ENCODE data around the gene PYROXD2. TPM values are rescaled to one million over a fixed set of nuclear protein-coding genes. Genes with fewer than 3 reads are reported as not detected.

Gene PYROXD2
- 3.9 and 6.1 TPM in 2 replicates for total RNA-seq (2012; rRNA removed)

DNA sequence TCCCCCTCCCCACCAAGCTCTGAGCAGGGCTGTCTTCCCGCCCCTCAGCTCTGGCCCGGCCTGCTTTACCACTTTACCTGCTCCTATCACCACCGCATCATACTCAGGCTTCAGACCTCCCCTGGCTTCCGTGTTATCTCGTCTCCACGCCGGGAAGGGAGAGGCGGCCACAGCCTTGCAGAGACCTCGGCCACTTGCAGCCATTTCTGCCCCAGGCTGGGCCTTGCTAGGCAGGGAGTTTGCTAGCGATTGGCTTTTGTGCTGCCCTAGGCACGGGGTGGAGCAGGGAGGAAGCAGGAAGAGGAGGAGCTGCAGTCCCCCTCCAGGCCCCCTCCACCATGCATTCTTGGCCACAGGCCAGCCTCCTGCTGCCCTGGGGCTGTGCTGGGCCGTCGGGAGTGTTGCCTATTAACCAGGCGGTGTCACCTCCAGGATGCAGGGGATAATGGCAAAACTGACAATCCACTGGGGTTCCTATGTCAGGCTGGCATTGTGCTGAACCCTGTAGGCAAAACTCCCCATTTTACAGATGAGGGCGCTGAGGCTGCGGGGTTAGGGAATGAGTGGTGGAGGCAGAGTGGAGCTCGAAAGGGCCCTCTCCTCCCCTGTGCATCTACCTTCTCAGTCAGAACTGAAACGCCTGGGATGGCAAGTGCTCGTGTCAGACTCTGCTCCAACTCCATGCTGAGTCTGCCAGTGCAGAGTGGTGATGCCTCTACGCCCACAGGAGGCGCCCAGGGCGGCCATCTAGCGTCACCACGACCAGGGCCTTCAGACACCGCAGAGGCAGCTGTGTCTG is at the start of gene PYROXD2:
Gene PYROXD2, minus strand, starts transcription at position 251 of the 799 bp plus-strand sequence. Its CDS starts 47 bp downstream, at position 204.
- Histone ChIP-seq H3K9ac (ENCODE audit: low read depth, low read length) (peak within 1 kb of the TSS; percentile 81), H3K36me3 (ENCODE audit: insufficient read depth, low read length) (peaks cover 26% of the 10 kb centered on the region), H3K9me3 (replicated peaks; ENCODE audit: low read length) (no peaks in the 10 kb centered on the region), H3K4me2 (ENCODE audit: low read length) (peak within 1 kb of the TSS; percentile 93), H3K4me1 (ENCODE audit: control insufficient read depth, insufficient read depth, low read length) (peaks cover 22% of the 10 kb centered on the region), H3K27me3 (ENCODE audit: control insufficient read depth, insufficient read depth, low read length) (no peaks in the 10 kb centered on the region), H3K4me3 (ENCODE audit: low read length) (peak within 1 kb of the TSS; percentile 86)

DNA sequence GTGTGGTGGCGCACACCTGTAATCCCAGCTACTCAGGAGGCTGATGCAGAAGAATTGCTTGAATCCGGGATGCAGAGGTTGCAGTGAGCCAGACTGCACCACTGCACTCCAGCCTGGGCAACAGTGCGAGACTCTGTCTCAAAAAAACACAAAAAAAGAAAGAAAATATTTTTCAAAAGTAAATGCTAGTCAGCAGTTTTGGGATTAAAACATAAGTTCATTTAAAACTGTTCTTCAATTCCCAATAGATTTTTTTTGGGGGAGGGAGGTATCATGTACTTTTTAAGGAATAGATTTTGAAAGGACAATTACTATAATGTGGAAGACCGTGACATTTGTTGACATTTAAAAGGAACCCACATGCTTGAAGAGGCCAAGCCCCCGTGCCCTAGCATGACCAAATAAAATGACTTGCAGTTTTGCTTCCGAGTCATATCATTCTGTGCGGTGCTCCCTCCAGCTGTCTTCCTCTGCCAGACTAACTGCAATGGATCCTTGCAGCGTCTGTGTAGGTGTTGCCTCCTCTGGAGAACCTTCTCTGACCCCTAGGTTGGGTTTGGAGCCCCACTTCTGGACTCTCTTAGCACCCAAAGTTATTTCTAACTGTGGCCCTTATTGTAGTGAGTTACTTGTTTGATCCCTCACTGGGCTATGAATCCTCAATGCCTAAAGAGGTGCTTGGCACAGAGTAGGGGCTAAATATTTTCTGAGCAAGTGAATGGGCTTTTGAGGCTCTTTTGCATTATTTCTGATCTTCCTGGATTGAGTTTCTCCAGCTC is 49.2 kb upstream of the PYROXD2 start:
- H3K9me3 ChIP-seq (replicated peaks; ENCODE audit: low read length) = no peaks in the 10 kb centered on the region
- H3K36me3 ChIP-seq (ENCODE audit: insufficient read depth, low read length) = no peaks in the 10 kb centered on the region
- H3K4me3 ChIP-seq (ENCODE audit: low read length) = no peak overlapping the region
- H3K4me1 ChIP-seq (ENCODE audit: control insufficient read depth, insufficient read depth, low read length) = peaks cover 23% of the 10 kb centered on the region
- no peak overlapping the region for H3K9ac ChIP-seq (ENCODE audit: low read depth, low read length)
- H3K4me2 ChIP-seq (ENCODE audit: low read length) = no peak overlapping the region
- peaks cover 13% of the 10 kb centered on the region for H3K27me3 ChIP-seq (ENCODE audit: control insufficient read depth, insufficient read depth, low read length)

DNA sequence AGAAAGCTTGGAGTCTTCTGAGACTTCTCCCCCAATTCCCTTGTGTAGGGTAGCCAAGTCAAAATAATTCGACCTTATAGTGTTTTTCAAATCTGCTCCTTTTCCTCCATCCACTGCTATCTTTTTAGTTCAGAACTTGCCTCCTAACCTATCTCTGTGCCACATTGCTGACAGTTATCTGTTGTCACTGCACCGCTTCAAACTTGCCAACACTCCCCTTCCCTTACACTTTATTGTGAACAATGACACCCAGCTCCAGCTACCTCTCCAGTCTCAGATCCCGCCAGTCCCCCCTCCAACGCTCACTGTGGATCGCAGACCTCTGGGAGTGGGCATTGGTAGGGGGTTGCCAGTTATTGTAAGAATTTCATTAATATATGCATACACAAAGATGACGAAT is 48.0 kb upstream of the PYROXD2 start:
- no peak overlapping the region for H3K9ac ChIP-seq (ENCODE audit: low read depth, low read length)
- H3K4me1 ChIP-seq (ENCODE audit: control insufficient read depth, insufficient read depth, low read length) = peaks cover 21% of the 10 kb centered on the region
- peaks cover 4% of the 10 kb centered on the region for H3K27me3 ChIP-seq (ENCODE audit: control insufficient read depth, insufficient read depth, low read length)

DNA sequence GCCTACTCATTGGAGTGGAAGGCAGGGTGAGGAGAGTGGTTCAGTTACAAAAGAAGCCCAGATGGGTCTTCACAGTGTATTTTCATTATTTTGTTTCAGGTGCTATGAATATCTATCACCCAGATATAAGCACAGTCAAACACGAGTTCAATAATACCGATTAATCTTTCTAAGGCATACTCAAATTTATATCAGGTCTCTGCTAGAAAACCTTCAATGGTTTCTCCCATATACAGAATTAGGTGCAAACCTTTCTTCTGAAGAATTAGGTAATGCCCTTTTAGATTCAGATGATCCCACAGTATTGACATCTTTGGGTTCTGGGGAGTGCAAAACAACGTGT is 46.5 kb upstream of the PYROXD2 start:
- Histone ChIP-seq H3K9me3 (replicated peaks; ENCODE audit: low read length) (no peaks in the 10 kb centered on the region), H3K27me3 (ENCODE audit: control insufficient read depth, insufficient read depth, low read length) (peaks cover 8% of the 10 kb centered on the region), H3K9ac (ENCODE audit: low read depth, low read length) (no peak overlapping the region), H3K4me2 (ENCODE audit: low read length) (peak overlapping the region; percentile 49), H3K4me1 (ENCODE audit: control insufficient read depth, insufficient read depth, low read length) (peaks cover 17% of the 10 kb centered on the region), H3K36me3 (ENCODE audit: insufficient read depth, low read length) (no peaks in the 10 kb centered on the region), H3K4me3 (ENCODE audit: low read length) (no peak overlapping the region)

More for the DNA sequence above, 48.0 kb upstream of the PYROXD2 start:
- H3K4me2 ChIP-seq (ENCODE audit: low read length) = no peak overlapping the region
- H3K36me3 ChIP-seq (ENCODE audit: insufficient read depth, low read length) = no peaks in the 10 kb centered on the region
- H3K9me3 ChIP-seq (replicated peaks; ENCODE audit: low read length) = no peaks in the 10 kb centered on the region
- no peak overlapping the region for H3K4me3 ChIP-seq (ENCODE audit: low read length)

DNA sequence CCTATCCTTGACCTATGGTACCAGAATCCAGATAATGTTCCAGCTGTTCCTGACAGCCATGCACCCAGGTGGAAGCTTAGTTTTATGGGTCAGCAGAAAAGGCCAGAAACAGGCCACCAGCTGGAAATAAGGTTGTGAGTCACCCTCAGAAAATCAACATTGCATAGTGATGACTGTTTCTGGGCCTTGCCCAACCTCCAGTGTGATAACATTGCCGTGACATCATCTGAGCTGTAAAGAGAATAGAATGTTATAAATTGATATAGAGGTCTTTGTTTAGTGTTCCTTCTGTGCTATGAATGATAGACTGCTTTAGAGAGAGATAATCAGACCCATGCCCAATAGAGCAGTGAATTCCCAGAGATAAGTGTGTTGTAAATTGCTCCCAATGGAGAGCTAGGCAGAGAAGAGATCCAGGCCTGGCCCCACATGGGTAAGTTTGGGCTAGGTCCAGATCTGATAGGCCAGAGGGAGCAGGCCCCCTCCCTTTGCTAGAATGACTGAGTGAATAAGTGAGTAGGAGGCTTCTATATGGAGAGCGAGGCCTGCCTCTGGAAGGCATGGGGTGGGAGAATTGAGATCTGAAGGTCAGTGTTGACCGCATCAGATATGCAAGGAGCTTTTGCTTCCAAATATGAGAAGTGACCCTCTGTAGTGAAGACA is 46.0 kb upstream of the PYROXD2 start:
- Histone ChIP-seq H3K4me3 (ENCODE audit: low read length) (no peak overlapping the region), H3K9me3 (replicated peaks; ENCODE audit: low read length) (no peaks in the 10 kb centered on the region), H3K27me3 (ENCODE audit: control insufficient read depth, insufficient read depth, low read length) (peaks cover 8% of the 10 kb centered on the region), H3K4me1 (ENCODE audit: control insufficient read depth, insufficient read depth, low read length) (peaks cover 17% of the 10 kb centered on the region), H3K9ac (ENCODE audit: low read depth, low read length) (no peak overlapping the region), H3K36me3 (ENCODE audit: insufficient read depth, low read length) (no peaks in the 10 kb centered on the region), H3K4me2 (ENCODE audit: low read length) (peak overlapping the region; percentile 49)

DNA sequence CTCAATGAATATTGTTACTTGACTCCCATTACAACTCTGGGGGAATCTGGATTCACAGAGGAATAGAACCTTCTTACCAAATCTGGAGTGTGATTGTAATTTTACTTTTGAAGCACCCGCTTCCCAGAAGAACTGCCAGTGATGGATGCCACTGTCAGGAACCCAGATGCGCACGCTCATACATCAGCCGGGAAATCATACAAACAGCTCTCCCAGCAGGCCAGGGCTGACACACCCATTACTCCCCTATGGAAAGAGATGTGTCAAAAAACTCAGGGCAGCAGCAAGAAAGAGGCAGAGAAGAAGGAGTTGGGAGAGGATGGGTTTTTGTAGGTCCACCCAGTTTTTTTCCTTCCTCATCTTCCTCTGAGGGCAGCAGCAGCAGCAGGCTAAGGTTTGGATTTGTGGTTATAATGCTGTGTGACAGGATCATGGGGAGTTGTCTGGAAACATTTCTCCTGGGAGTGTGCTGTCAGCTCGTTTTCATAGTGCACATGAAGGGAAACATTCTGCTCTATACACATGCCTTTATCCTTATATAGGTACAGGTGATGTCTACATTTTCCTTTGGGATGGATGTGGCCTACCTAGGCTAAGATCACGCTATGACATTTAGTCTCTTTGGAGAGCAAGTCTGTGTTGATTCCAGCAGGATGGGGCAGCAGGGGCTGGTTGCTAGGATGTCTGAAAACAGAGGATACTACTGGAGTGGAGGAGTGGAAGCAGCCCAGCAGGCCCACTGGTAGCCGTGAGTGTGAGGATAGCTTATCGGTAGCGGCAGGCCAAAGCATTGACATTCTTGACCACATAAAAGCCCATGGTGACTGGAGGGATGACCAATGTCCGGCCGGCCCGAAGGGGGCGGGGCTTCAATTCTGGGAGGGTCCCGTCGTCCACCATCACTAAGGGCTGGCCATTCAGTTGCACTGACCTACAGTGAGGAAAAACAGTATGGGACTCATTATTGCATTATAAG is 44.1 kb upstream of the PYROXD2 start:
- no peak overlapping the region for H3K9ac ChIP-seq (ENCODE audit: low read depth, low read length)

DNA sequence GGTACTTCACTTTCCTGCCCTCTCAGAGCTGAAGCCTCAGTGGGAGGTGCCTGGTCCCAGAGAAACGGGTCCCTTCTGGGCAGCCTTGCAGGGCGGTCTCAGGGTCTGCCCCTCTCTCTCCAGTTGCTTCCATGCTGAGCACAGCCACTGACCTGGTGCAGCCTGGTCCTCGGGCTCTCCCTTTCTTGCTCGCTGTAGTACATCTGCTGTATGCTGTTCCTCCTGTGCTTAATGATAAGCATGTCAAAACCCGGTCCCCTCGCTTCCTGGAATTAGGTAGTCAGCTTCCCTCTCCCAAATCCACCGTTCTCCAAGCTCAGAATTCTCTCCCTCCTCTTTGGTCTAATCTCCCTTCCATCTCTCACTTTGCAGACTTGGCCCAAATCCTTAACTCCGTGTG is 42.7 kb upstream of the PYROXD2 start:
- peaks cover 17% of the 10 kb centered on the region for H3K4me1 ChIP-seq (ENCODE audit: control insufficient read depth, insufficient read depth, low read length)
- H3K4me2 ChIP-seq (ENCODE audit: low read length) = no peak overlapping the region
- H3K4me3 ChIP-seq (ENCODE audit: low read length) = no peak overlapping the region
- no peaks in the 10 kb centered on the region for H3K36me3 ChIP-seq (ENCODE audit: insufficient read depth, low read length)
- no peak overlapping the region for H3K9ac ChIP-seq (ENCODE audit: low read depth, low read length)
- peaks cover 12% of the 10 kb centered on the region for H3K27me3 ChIP-seq (ENCODE audit: control insufficient read depth, insufficient read depth, low read length)
- H3K9me3 ChIP-seq (replicated peaks; ENCODE audit: low read length) = no peaks in the 10 kb centered on the region

More for the DNA sequence above, 44.1 kb upstream of the PYROXD2 start:
- no peak overlapping the region for H3K4me3 ChIP-seq (ENCODE audit: low read length)
- H3K4me2 ChIP-seq (ENCODE audit: low read length) = no peak overlapping the region
- no peaks in the 10 kb centered on the region for H3K9me3 ChIP-seq (replicated peaks; ENCODE audit: low read length)
- peaks cover 17% of the 10 kb centered on the region for H3K4me1 ChIP-seq (ENCODE audit: control insufficient read depth, insufficient read depth, low read length)
- peaks cover 8% of the 10 kb centered on the region for H3K27me3 ChIP-seq (ENCODE audit: control insufficient read depth, insufficient read depth, low read length)
- H3K36me3 ChIP-seq (ENCODE audit: insufficient read depth, low read length) = no peaks in the 10 kb centered on the region

DNA sequence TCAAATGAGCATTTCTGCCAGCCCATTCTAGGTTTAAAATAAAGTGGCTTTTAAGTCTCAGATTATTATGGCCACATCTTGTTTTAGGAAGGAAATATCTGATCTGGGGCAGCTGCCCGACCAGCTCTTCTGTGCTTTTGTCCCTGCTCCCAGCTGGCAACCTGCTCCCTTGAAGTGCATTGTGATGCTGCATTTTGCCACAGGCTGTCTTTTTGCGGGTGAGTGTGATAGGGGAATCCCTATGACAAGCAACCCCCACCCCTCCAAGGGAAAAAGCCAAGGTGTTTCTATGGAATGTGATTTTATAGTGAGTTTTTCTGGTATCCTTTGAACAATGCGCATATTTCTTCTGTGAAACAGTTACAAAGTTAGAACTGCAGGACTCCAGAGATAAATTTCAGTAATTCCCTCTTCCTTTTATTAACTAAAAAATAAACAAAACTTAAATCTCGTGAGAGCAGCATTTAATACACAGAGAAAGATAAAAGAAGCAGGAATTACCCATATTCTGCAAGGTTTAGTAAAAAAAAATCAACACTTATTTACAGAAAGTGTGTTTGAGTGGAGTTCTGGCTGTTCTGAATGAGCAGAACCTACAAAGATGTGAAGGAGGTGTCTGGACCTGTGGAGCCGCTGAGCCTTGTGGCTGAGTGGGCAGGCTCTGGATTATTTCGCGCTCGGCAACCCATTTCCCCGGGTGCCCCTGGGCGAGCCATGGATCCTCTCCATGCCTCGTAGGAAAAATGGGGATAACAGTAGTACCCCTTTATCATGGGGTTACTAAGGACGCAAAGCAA is 41.9 kb upstream of the PYROXD2 start:
- peaks cover 18% of the 10 kb centered on the region for H3K27me3 ChIP-seq (ENCODE audit: control insufficient read depth, insufficient read depth, low read length)
- no peaks in the 10 kb centered on the region for H3K9me3 ChIP-seq (replicated peaks; ENCODE audit: low read length)
- H3K36me3 ChIP-seq (ENCODE audit: insufficient read depth, low read length) = no peaks in the 10 kb centered on the region
- no peak overlapping the region for H3K9ac ChIP-seq (ENCODE audit: low read depth, low read length)
- H3K4me1 ChIP-seq (ENCODE audit: control insufficient read depth, insufficient read depth, low read length) = peaks cover 17% of the 10 kb centered on the region
- no peak overlapping the region for H3K4me3 ChIP-seq (ENCODE audit: low read length)
- no peak overlapping the region for H3K4me2 ChIP-seq (ENCODE audit: low read length)

DNA sequence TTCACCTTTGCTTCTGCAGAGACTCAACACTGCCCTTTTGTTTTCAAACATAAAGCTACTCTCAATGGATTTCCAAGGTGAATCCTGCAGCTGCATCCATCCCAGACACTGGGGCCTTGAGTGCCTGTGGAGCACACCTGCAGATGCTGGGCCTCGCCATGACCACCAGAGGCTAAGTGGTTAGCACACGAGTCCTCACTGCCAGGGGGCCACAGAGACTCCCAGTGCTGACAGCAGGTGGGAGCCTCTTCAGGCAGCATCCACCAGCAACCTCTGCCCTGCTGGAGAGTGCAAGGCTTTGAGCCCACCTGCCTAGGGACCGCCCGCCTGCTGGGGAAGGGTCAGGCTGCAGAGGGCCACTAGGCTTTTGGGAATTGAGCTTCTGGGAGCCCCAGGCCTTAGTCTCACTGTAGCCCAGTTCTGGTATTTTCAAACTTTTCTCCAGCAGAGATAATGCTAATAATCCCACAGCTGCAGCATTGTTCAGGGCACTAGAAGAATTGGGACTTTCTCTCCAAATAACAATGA is 41.1 kb upstream of the PYROXD2 start:
- no peak overlapping the region for H3K9ac ChIP-seq (ENCODE audit: low read depth, low read length)
- no peak overlapping the region for H3K4me3 ChIP-seq (ENCODE audit: low read length)
- H3K4me2 ChIP-seq (ENCODE audit: low read length) = no peak overlapping the region
- H3K4me1 ChIP-seq (ENCODE audit: control insufficient read depth, insufficient read depth, low read length) = peaks cover 10% of the 10 kb centered on the region
- H3K27me3 ChIP-seq (ENCODE audit: control insufficient read depth, insufficient read depth, low read length) = peaks cover 18% of the 10 kb centered on the region
- H3K36me3 ChIP-seq (ENCODE audit: insufficient read depth, low read length) = no peaks in the 10 kb centered on the region
- no peaks in the 10 kb centered on the region for H3K9me3 ChIP-seq (replicated peaks; ENCODE audit: low read length)

DNA sequence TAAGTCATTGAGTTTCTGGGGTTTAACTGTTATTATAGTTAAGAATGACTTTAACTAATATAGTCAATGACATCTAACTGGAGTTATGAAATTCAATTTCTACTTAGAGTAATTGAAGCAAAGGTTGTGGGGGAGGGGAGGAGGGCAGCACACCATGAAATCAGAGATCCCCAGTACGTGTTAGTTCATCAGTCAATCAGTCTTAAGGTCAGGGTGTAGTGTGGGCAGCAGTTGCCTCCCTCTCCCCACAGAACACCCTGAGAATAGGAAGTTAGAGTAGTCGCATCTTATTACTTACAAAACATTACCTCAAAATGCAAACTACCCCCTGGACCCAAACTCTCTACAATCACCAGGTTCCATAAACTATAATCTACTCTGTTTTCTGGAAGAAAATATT is 38.7 kb upstream of the PYROXD2 start:
- Histone ChIP-seq H3K9me3 (replicated peaks; ENCODE audit: low read length) (no peaks in the 10 kb centered on the region), H3K9ac (ENCODE audit: low read depth, low read length) (no peak overlapping the region), H3K4me2 (ENCODE audit: low read length) (no peak overlapping the region), H3K4me1 (ENCODE audit: control insufficient read depth, insufficient read depth, low read length) (no peaks in the 10 kb centered on the region), H3K27me3 (ENCODE audit: control insufficient read depth, insufficient read depth, low read length) (peaks cover 18% of the 10 kb centered on the region), H3K4me3 (ENCODE audit: low read length) (no peak overlapping the region), H3K36me3 (ENCODE audit: insufficient read depth, low read length) (no peaks in the 10 kb centered on the region)

Data from skeletal muscle satellite cell (primary cell).